K562 (cell line): ENCODE results near the gene MRPL27. TPM values are rescaled to one million over a fixed set of nuclear protein-coding genes. Genes with fewer than 3 reads are reported as not detected.
"Not testable (repeated sequence)": the region's sequence is repeated elsewhere in the genome, so short reads cannot be mapped to it uniquely, and the experiment has no call there.

Source experiments
- ATAC-seq: fragments of 200-7000 bp; cut with Tn5 transposase; 3 replicates; pipeline ENCODE4 v1.9.1; 2020; ENCODE audit warnings: moderate library complexity
- BruUV-seq: library from RNA; stranded (reverse); fragments of 400-500 nt; replicated peaks from 2 replicates; lab custom pipeline; 2021; lab: Mats Ljungman, UMichigan
- CTCF ChIA-PET: fragments of 300-600 bp; formaldehyde crosslinking; extraction: SDS; loops from one replicate; lab custom pipeline; 2021; ENCODE audit warnings: low intra/inter-chr PET ratio; lab: Yijun Ruan, JAX
- POLR2A ChIA-PET: fragments of 300-600, 350-650 bp; sonication (Branson Sonifier 250); formaldehyde crosslinking; extraction: SDS; loops from one replicate; lab custom pipeline; 2021; ENCODE audit warnings: antibody characterized with exemption, inconsistent platforms; lab: Yijun Ruan, JAX
- DNase-seq, 4 experiments: peaks; one replicate each; pipeline versions ENCODE4 v3.0.0 to v3.0.0-alpha.2; 2011 to 2018; ENCODE audit warnings: low spot score in 3 of 4, mixed read lengths in 3 of 4; ENCODE audit errors: extremely low read depth in 1 of 4
- FAIRE-seq: peaks from 2 replicates; lab custom pipeline; 2011; peaks lifted over from hg19 to GRCh38; lab: Jason Lieb, UNC
- H2AFZ ChIP-seq: 2 replicates; pipeline ENCODE4 v1.6.0; 2011; ENCODE audit warnings: low read depth, low read length, control low read depth, inconsistent platforms
- H3K27ac ChIP-seq: fragments of 200-600 bp; 3 replicates; pipeline ENCODE4 v1.8.0; 2011; ENCODE audit warnings: low read depth, mild to moderate bottlenecking, control low read depth, inconsistent platforms, low read length, moderate library complexity, mixed read lengths; ENCODE audit errors: extremely low read depth
- H3K27me3 ChIP-seq, 2 experiments: fragments of 300-600 bp in 1 of 2; 2 replicates in 1 of 2; 3 replicates in 1 of 2; pipeline versions ENCODE4 v1.6.0 to v1.8.0; 2011; ENCODE audit warnings: inconsistent platforms in 2 of 2, low read length in 2 of 2, mild to moderate bottlenecking in 1 of 2, mixed read lengths in 1 of 2, moderate library complexity in 1 of 2; ENCODE audit not compliant: control insufficient read depth in 2 of 2, insufficient read depth in 2 of 2
- H3K36me3 ChIP-seq: fragments of 300-600 bp; 3 replicates; pipeline ENCODE4 v1.8.0; 2011; ENCODE audit warnings: mild to moderate bottlenecking, low read length, inconsistent platforms; ENCODE audit not compliant: control insufficient read depth, insufficient read depth
- H3K4me1 ChIP-seq, 2 experiments: fragments of 200-600 bp in 1 of 2; replicated peaks in 1 of 2; 2 replicates in 1 of 2; 3 replicates in 1 of 2; pipeline versions ENCODE4 v1.5.1 to v1.8.0; 2011; ENCODE audit warnings: inconsistent platforms in 2 of 2, low read length in 2 of 2, mild to moderate bottlenecking in 1 of 2, mixed read lengths in 1 of 2, moderate library complexity in 1 of 2; ENCODE audit not compliant: control insufficient read depth in 2 of 2, insufficient read depth in 2 of 2
- H3K4me2 ChIP-seq: 2 replicates; pipeline ENCODE4 v1.6.1; 2011; ENCODE audit warnings: low read length, control low read depth, inconsistent platforms, mixed read lengths; ENCODE audit not compliant: insufficient read depth
- H3K4me3 ChIP-seq: fragments of 200-600 bp; sonication (generic), shearing (Covaris generic); 2 replicates; pipeline ENCODE4 v1.5.1; 2016; ENCODE audit warnings: control low read depth, inconsistent platforms
- H3K79me2 ChIP-seq: fragments of 200-600 bp; 3 replicates; pipeline ENCODE4 v1.8.0; 2011; ENCODE audit warnings: low read length, inconsistent platforms; ENCODE audit not compliant: control insufficient read depth, insufficient read depth
- H3K9ac ChIP-seq, 2 experiments: 2 replicates each; pipeline versions ENCODE4 v1.6.0 to v1.6.1; 2011; ENCODE audit warnings: low read depth in 2 of 2, low read length in 2 of 2, control low read depth in 1 of 2, inconsistent platforms in 1 of 2, mild to moderate bottlenecking in 1 of 2, mixed read lengths in 1 of 2; ENCODE audit not compliant: insufficient read depth in 1 of 2
- H3K9me1 ChIP-seq: one replicate; pipeline ENCODE4 v1.6.0; 2011; ENCODE audit warnings: inconsistent platforms, mild to moderate bottlenecking, low read length, moderate library complexity; ENCODE audit not compliant: control insufficient read depth, insufficient read depth
- H3K9me3 ChIP-seq: replicated peaks from 2 replicates; pipeline ENCODE4 v1.5.1; 2011; ENCODE audit warnings: low read depth, low read length, inconsistent platforms; ENCODE audit not compliant: control insufficient read depth, insufficient read depth
- H4K20me1 ChIP-seq: replicated peaks from 2 replicates; pipeline ENCODE4 v1.6.1; 2011; ENCODE audit warnings: low read length, inconsistent platforms, mixed read lengths; ENCODE audit not compliant: control insufficient read depth, insufficient read depth
- AFF4 ChIP-seq: sonication (generic); formaldehyde crosslinking; IDR thresholded peaks from 2 replicates; pipeline ENCODE4 v1.8.0; 2023; ENCODE audit warnings: mild to moderate bottlenecking, missing genetic modification reagents
- DPF2 ChIP-seq: fragments of 450-650 bp; IDR thresholded peaks from 2 replicates; pipeline ENCODE4 v1.6.1; 2016
- GTF2E2 ChIP-seq: fragments of 200-800 bp; sonication (Bioruptor generic); IDR thresholded peaks from 2 replicates; pipeline ENCODE4 v1.6.1; 2016; ENCODE audit warnings: missing genetic modification characterization, missing compliant biosample characterization
- RBM25 ChIP-seq: fragments of 200-400 bp; formaldehyde crosslinking; IDR thresholded peaks from 2 replicates; pipeline ENCODE4 v1.6.1; 2018; ENCODE audit warnings: low read length, low read depth, moderate library complexity; ENCODE audit not compliant: severe bottlenecking
- TEAD2 ChIP-seq: fragments of 450-650 bp; IDR thresholded peaks from 2 replicates; pipeline ENCODE4 v1.6.1; 2016; ENCODE audit warnings: missing genetic modification characterization, control low read depth, missing compliant biosample characterization
- ZBTB7A ChIP-seq: IDR thresholded peaks from 2 replicates; pipeline ENCODE4 v1.6.1; 2011; ENCODE audit warnings: low read depth, mild to moderate bottlenecking, low read length, moderate library complexity, borderline replicate concordance; ENCODE audit not compliant: control insufficient read depth
- ZNF121 ChIP-seq: sonication (generic); formaldehyde crosslinking; conservative IDR thresholded peaks from 2 replicates; pipeline ENCODE4 v1.8.0; 2022; ENCODE audit warnings: missing genetic modification reagents
- ZNF143 ChIP-seq: sonication (generic); formaldehyde crosslinking; IDR thresholded peaks from 2 replicates; pipeline ENCODE4 v1.9.0; 2022; ENCODE audit warnings: mild to moderate bottlenecking, missing genetic modification reagents
- ZNF24 ChIP-seq: fragments of 450-650 bp; IDR thresholded peaks from 2 replicates; pipeline ENCODE4 v1.6.1; 2016
- WGBS: fragments of 100-300 bp; shearing (Covaris generic); methylation state at CpG from one replicate; pipeline ENCODE4 v1.1.6; 2016; ENCODE audit warnings: low coverage, mixed read lengths; ENCODE audit not compliant: insufficient coverage; ENCODE audit errors: missing lambda C conversion rate; 5-methylcytosine and 5-hydroxymethylcytosine counted together
- in situ Hi-C: fragments of 300-500 bp; cut with MboI; formaldehyde crosslinking; loops from 4 replicates; pipeline ENCODE4 v1.15.0; 2018; ENCODE audit warnings: inconsistent platforms, mixed read lengths
- intact Hi-C: fragments of 100-400 bp; cut with micrococcal nuclease; formaldehyde crosslinking; loops from 2 replicates; pipeline ENCODE4 v1.14.2; 2022
- polyA plus RNA-seq, 8 experiments: library from polyadenylated mRNA; depleted of rRNA in 4 of 8; stranded (reverse) in 5 of 8; unstranded in 3 of 8; fragments of >200 nt; fragmentation: Nextera tagmentation in 2 of 8; fragmentation: Illumina TruSeq in 1 of 8; extraction: Ambion mirVana in 2 of 8; extraction: Trizol in 1 of 8; gene quantifications; 2 replicates each; pipeline versions ENCODE4 v1.2.1 to v1.2.3, GENCODE V29; 2011 to 2014; ENCODE audit warnings: inconsistent platforms in 1 of 8, missing spikeins in 1 of 8
- total RNA-seq, 7 experiments: library from RNA; depleted of rRNA in 6 of 7; stranded (reverse); fragments of >200 nt in 6 of 7; fragmentation: Illumina TruSeq in 2 of 7; extraction: Trizol in 2 of 7; gene quantifications; 2 replicates each; pipeline versions ENCODE4 v1.2.1 to v1.2.3, GENCODE V29; 2011 to 2021; ENCODE audit warnings: low replicate concordance in 1 of 7

The MRPL27 gene
- total and polyA plus RNA-seq, 9 of the 15 experiments (the other 6 are each of a cell fraction or from before 2014, with no cell fraction given): 96.3 to 401 (median 142) TPM

- 88% methylated on average over 2 of the region's 3 CpGs for WGBS
- ATAC-seq, H3K4me3 ChIP-seq, intact Hi-C loops, in situ Hi-C loops, H3K27ac ChIP-seq, DNase-seq, H3K27me3 ChIP-seq, BruUV-seq, H2AFZ ChIP-seq, H3K4me2 ChIP-seq, H3K9me1 ChIP-seq, H3K9ac ChIP-seq, FAIRE-seq, H3K9me3 ChIP-seq: not testable (repeated sequence)
- ChIA-PET CTCF (interaction anchor here (2.5 kb wide), 1 partner anchor 80 kb away, joined by 9 read pairs; the partner anchor contains the start of gene RSAD1), POLR2A (interaction anchor here (0.8 to 6.4 kb wide), 2 partner anchors 16 to 73 kb away, joined by 4 to 129 read pairs; no protein-coding TSS in a partner anchor)
- H3K4me1 ChIP-seq: peaks cover 21 to 29% of the 10 kb centered on the region in 2 experiments; a peak in 4 of 5 replicates
- TF ChIP-seq RBM25 (peak; percentile 29), ZNF121 (CRISPR knock-in tag) (peak; percentile 58), ZNF24 (peak; percentile 58; the same call in 1 of the 2 replicates)
- H3K79me2 ChIP-seq: peaks cover 39% of the 10 kb centered on the region
- H3K36me3 ChIP-seq: peaks cover 27% of the 10 kb centered on the region
- H4K20me1 ChIP-seq: 0 out of 2 replicates have a peak, but pooled peaks cover 16% of the 10 kb centered on the region
Observed at GRCh38 chr17:50398672-50399071, 25.7 kb upstream of the MRPL27 start.

- no peaks in the 10 kb centered on the region for H3K27me3 ChIP-seq
- peak overlapping the region; percentile 87 for H3K4me3 ChIP-seq
- in situ Hi-C loops: no loop called here
- no TSS peak for BruUV-seq
- no peaks in the 10 kb centered on the region for H3K9me1 ChIP-seq
- peak; percentile 32 to 47 (median 38) for DNase-seq
- H3K4me2 ChIP-seq: peak overlapping the region; percentile 93
- peaks cover 47% of the 10 kb centered on the region for H3K79me2 ChIP-seq
- peak overlapping the region; percentile 94 for H2AFZ ChIP-seq
- POLR2A ChIA-PET: interaction anchor here (0.6 to 6.4 kb wide), 6 partner anchors 15 to 237 kb away, joined by 4 to 129 read pairs (median 6); no protein-coding TSS in a partner anchor
- CTCF ChIA-PET: interaction anchor here (2.5 kb wide), 1 partner anchor 81 kb away, joined by 9 read pairs; the partner anchor contains the start of gene RSAD1
- intact Hi-C loops: loop anchor here (2.0 kb wide), 2 partner anchors 29 to 81 kb away; partner anchors contain the start of genes ACSF2 and RSAD1
- no peak for FAIRE-seq
- no peaks in the 10 kb centered on the region for H3K9me3 ChIP-seq
- peak overlapping the region; percentile 98 to 99; a peak in 3 of 4 replicates for H3K9ac ChIP-seq
- WGBS: 24% methylated on average over 7 of the region's 9 CpGs
- 0 out of 2 replicates have a peak, but pooled peaks cover 16% of the 10 kb centered on the region for H4K20me1 ChIP-seq
- H3K36me3 ChIP-seq: peaks cover 34% of the 10 kb centered on the region
- H3K27ac ChIP-seq: peak overlapping the region; percentile 93; the same call in 2 of the 3 replicates
- peaks cover 21 to 29% of the 10 kb centered on the region in 2 experiments; a peak in 4 of 5 replicates for H3K4me1 ChIP-seq
- peak; percentile 10; the same call in 2 of the 3 replicates for ATAC-seq
- TF ChIP-seq TEAD2 (tag) (no peak), AFF4 (no peak), GTF2E2 (no peak), ZBTB7A (peak; percentile 16; the same call in 1 of the 2 replicates), DPF2 (0 out of 2 replicates have a peak, but pooled peaks have one; percentile 23), ZNF143 (no peak)
Observed at GRCh38 chr17:50397919-50398285, 24.9 kb upstream of the MRPL27 start.
